ENCODE results near the gene CCT6A.

- no peak for TF ChIP-seq EZH2 (IDR thresholded peaks at IDR 0.05; ENCODE audit: borderline replicate concordance, low read length)
- TF ChIP-seq CTCF (IDR thresholded peaks at IDR 0.05; ENCODE audit: low read length), result no peak
Measured at GRCh38 chr7:56046721-56047445, 4.7 kb upstream of the CCT6A start.
